ENCODE measurements around the gene SYTL5. TPM values are rescaled to one million over a fixed set of nuclear protein-coding genes. Genes with fewer than 3 reads are reported as not detected.

Gene SYTL5
- total RNA-seq, 1 donor from 2014 or later: 2.7 TPM

DNA sequence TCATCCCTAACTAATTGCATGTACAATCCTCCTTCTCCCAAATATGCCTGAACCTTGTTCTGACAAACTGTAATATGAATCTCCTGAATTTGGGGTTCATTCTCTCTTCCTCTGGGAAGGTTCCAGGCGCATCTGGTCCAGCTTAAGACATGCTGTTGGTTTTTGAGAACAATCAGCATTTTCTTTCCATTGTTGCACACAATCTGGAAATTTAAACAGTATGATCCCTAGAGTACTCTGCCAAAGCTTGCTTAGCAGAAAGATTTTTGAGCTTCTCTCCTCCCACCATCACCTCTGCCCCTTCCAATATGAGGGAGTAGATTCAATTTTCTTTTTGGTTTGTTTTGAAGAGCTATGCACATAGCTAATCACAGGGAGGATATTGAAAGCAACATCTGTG lies 164.2 kb downstream of the SYTL5 start:
- DNase-seq (ENCODE audit: extremely low spot score, unreplicated experiment): no peak
- Mint-ChIP-seq H3K36me3 (ENCODE audit: unreplicated experiment) (no peaks in the 10 kb centered on the region), H3K27ac (ENCODE audit: unreplicated experiment) (peak overlapping the region; percentile 28), H3K27me3 (ENCODE audit: unreplicated experiment) (no peaks in the 10 kb centered on the region), H3K9me3 (ENCODE audit: unreplicated experiment) (no peaks in the 10 kb centered on the region), H3K4me3 (ENCODE audit: unreplicated experiment) (no peak overlapping the region), H3K4me1 (ENCODE audit: unreplicated experiment) (peaks cover 26% of the 10 kb centered on the region)
- TF ChIP-seq, protein P1, sequence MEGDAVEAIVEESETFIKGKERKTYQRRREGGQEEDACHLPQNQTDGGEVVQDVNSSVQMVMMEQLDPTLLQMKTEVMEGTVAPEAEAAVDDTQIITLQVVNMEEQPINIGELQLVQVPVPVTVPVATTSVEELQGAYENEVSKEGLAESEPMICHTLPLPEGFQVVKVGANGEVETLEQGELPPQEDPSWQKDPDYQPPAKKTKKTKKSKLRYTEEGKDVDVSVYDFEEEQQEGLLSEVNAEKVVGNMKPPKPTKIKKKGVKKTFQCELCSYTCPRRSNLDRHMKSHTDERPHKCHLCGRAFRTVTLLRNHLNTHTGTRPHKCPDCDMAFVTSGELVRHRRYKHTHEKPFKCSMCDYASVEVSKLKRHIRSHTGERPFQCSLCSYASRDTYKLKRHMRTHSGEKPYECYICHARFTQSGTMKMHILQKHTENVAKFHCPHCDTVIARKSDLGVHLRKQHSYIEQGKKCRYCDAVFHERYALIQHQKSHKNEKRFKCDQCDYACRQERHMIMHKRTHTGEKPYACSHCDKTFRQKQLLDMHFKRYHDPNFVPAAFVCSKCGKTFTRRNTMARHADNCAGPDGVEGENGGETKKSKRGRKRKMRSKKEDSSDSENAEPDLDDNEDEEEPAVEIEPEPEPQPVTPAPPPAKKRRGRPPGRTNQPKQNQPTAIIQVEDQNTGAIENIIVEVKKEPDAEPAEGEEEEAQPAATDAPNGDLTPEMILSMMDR (IDR thresholded peaks at IDR 0.05): no peak

DNA sequence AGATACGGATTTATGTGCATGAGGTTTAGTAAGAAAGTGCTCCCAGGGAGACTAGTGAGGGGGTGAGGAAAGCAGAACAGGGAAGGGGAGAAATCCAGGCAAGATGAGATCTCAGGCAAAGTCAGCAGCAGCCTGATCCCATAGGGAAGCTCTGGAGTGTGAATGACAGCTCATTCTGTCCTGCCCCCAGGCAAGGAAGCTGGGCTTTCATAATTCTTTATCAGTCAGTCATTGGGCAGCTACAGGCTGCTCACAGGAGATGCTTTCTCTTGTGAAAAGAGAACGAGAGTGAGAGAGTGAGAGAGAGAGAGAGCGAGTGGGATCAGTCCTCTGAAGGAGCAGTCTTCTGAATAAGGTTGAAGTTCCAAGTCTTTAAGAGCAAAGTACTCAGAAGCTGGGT lies 166.2 kb downstream of the SYTL5 start:
- TF ChIP-seq, protein P1 (IDR thresholded peaks at IDR 0.05): no peak
- H3K4me3 Mint-ChIP-seq (ENCODE audit: unreplicated experiment): no peak overlapping the region
- peaks cover 26% of the 10 kb centered on the region for H3K4me1 Mint-ChIP-seq (ENCODE audit: unreplicated experiment)
- no peaks in the 10 kb centered on the region for H3K9me3 Mint-ChIP-seq (ENCODE audit: unreplicated experiment)
- DNase-seq (ENCODE audit: extremely low spot score, unreplicated experiment): no peak
- H3K27ac Mint-ChIP-seq (ENCODE audit: unreplicated experiment): peak overlapping the region; percentile 35
- H3K27me3 Mint-ChIP-seq (ENCODE audit: unreplicated experiment): no peaks in the 10 kb centered on the region
- no peaks in the 10 kb centered on the region for H3K36me3 Mint-ChIP-seq (ENCODE audit: unreplicated experiment)

- no peak for DNase-seq (ENCODE audit: extremely low spot score, unreplicated experiment)
- TF ChIP-seq, protein P1 (IDR thresholded peaks at IDR 0.05): peak; percentile 71
Observed at GRCh38 chrX:38175139-38175538, 168.8 kb downstream of the SYTL5 start.

DNA sequence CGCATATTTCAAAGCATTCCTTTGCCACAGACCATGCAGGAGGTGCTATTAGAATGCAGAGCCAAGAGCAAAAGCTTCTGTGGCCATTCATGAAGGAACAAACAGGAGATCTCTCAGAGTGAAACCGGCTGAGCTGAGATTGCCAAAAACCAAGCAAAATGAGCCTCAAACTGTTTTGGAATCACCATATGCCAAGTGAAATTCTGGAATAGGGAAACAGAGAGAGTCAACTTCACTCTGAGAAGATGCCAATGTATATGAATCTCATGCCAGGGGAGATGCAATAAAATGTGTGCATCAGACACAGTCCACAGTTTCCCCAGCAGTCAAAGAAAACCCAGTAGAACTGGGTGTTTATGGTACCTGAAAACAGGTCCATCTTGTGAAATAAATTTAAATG lies 172.0 kb downstream of the SYTL5 start:
- TF ChIP-seq, protein P1 (IDR thresholded peaks at IDR 0.05): no peak
- Mint-ChIP-seq H3K27ac (ENCODE audit: unreplicated experiment) (no peak overlapping the region), H3K36me3 (ENCODE audit: unreplicated experiment) (no peaks in the 10 kb centered on the region), H3K4me3 (ENCODE audit: unreplicated experiment) (no peak overlapping the region), H3K4me1 (ENCODE audit: unreplicated experiment) (no peaks in the 10 kb centered on the region), H3K27me3 (ENCODE audit: unreplicated experiment) (no peaks in the 10 kb centered on the region), H3K9me3 (ENCODE audit: unreplicated experiment) (no peaks in the 10 kb centered on the region)
- no peak for DNase-seq (ENCODE audit: extremely low spot score, unreplicated experiment)

More at GRCh38 chrX:38175139-38175538, 168.8 kb downstream of the SYTL5 start:
- Mint-ChIP-seq H3K4me1 (ENCODE audit: unreplicated experiment) (peaks cover 22% of the 10 kb centered on the region), H3K27ac (ENCODE audit: unreplicated experiment) (no peak overlapping the region), H3K9me3 (ENCODE audit: unreplicated experiment) (no peaks in the 10 kb centered on the region), H3K4me3 (ENCODE audit: unreplicated experiment) (no peak overlapping the region), H3K27me3 (ENCODE audit: unreplicated experiment) (no peaks in the 10 kb centered on the region), H3K36me3 (ENCODE audit: unreplicated experiment) (no peaks in the 10 kb centered on the region)

Small RNAs within 50 kb of the gene (microRNA-seq; reads per million reads assigned to microRNA genes)
- gene MIR548AJ2 (ENCODE audit: unreplicated experiment): not detected

Other genes with a start within 250 kb of the SYTL5 start
- gene CYBB, start 226.5 kb upstream of the SYTL5 start, total RNA-seq: not detected in 2 replicates
- gene DYNLT3, start 159.0 kb upstream of the SYTL5 start, total RNA-seq: 27.5 and 28.0 TPM in 2 replicates
- 41.7 and 48.0 TPM in 2 replicates for gene SRPX, start 214.3 kb downstream of the SYTL5 start, total RNA-seq

Measured in osteocyte (in vitro differentiated cells).